ENCODE measurements around the gene FBLN2.

FBLN2 gene

DNA sequence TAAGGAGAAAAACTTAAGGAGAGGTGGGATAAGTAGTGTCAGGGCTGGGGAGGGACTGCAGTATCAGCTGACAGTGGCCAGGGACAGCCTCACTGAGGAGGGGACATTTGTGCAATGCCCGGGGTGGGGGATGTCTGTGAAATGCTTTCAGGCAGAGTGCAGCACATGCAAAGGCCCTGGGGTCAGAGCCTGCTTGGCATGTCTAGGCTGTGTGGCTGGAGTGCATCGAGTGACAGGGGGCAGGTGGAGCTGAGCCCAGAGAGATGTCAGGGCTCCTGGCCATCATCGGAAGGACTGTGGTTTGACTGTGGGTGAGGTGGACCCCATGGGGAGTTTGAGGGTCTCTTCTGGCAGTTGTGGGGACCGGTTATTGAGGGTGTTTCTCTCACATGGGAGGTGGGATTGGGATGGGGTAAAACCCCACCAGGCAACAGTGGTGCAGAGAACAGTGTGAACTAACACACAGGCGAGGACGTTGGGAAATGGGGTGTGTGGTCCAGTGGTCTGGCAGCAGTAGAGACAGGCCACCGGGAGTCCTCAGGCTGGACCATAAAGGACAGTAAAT, 61.2 kb downstream of the FBLN2 start:
- DNase-seq = no peak

DNA sequence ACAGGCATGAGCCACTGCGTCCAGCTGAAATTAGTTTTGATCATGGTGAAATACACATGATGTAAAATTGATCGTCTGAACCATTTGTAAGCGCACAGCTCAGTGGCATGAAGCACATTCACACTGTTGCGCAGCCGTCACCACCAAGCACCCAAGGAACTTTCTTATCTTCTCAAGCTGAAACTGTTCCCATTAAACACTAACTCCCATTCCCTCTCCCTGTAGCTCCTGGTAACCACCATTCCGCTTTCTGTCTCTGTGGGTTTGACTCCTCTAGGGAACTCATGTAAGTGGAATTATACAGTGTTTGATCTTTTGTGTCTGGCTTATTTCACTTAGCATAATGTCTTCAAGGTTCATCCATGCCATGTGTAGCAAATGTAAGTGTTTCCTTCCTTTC, 62.3 kb downstream of the FBLN2 start:
- no peak for DNase-seq

GRCh38 chr3:13612829-13613228, 63.9 kb downstream of the FBLN2 start:
- DNase-seq = no peak

DNA sequence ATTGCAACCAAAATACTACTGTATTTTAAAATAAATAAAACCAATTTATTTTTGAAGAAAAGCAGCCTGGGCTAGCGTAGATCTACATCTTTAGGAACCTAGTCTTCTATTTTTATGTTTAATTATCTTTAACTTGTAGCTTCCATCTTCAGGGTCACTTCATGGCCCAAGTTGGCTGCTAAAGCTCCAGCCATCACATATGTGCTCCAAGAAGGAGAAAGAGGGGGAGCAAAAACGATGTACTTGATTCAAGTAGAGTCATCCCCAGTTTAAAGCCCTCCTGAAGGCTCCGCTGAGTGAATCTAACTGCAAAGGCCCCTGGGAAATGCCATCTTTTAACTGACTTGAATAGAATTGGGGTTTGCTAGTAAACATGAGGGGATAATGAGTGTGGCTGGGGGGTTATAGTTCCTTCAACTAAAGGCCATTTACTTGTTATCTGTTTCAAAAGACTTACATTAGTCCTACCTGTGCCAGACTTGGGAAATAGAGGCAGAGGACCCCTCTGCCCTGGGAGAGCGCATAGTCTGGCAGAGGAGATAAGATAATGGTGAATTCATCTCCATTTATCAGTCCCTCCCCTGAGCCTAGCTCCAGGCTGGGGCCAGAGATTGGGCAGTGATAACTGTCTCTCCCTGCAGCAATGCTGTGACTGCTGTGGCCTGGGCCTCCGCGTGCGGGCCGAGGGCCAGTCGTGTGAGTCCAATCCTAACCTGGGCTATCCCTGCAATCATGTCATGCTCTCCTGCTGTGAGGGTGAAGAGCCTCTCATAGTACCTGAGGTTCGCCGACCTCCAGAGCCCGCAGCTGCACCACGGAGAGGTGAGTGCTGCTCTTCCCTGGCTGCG, 64.6 kb downstream of the FBLN2 start:
- DNase-seq = no peak

GRCh38 chr3:13614607-13615006, 65.7 kb downstream of the FBLN2 start:
- no peak for DNase-seq

- DNase-seq = no peak
Measured at GRCh38 chr3:13615019-13615528, 66.1 kb downstream of the FBLN2 start.

DNA sequence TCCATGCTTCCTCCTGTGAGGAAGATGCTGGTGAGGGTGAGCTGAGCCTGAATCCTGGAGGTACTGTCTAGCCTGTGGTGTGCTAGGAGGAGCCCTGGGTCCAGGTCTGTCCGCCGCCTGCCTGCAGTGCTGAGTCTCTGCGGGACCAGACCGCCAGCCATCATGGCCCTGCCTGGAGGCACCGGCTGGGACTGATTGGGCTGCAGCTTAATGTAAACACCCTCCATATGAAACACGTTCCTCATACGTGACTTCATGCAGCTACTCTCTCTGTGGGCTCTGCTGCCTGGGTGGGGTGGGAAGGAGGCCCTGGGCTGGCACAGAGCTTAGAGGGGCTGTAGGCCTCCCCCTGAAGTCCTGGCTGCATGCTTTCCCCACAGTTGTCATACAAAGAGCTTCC, 67.4 kb downstream of the FBLN2 start:
- no peak for DNase-seq

- DNase-seq = no peak
Measured at GRCh38 chr3:13617097-13617738, 68.3 kb downstream of the FBLN2 start.

DNA sequence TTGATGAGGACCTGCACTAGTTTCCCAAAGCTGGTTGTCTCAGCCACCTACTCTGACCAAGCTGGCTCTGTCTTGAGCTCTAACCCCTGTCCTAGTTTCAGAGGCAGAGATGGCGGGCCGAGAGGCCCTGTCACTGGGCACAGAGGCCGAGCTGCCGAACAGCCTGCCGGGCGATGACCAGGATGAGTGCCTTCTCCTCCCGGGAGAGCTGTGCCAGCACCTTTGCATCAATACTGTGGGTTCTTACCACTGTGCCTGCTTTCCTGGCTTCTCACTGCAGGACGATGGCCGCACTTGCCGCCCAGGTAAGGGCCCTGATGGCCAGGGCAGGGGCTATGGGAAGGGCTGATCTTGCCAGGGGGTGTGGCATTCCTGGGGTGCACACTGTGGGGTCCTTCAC, 69.1 kb downstream of the FBLN2 start:
- DNase-seq = no peak

- DNase-seq = no peak
Measured at GRCh38 chr3:13618836-13619235, 69.9 kb downstream of the FBLN2 start.

- DNase-seq = no peak
Measured at GRCh38 chr3:13619661-13620230, 70.8 kb downstream of the FBLN2 start.

DNA sequence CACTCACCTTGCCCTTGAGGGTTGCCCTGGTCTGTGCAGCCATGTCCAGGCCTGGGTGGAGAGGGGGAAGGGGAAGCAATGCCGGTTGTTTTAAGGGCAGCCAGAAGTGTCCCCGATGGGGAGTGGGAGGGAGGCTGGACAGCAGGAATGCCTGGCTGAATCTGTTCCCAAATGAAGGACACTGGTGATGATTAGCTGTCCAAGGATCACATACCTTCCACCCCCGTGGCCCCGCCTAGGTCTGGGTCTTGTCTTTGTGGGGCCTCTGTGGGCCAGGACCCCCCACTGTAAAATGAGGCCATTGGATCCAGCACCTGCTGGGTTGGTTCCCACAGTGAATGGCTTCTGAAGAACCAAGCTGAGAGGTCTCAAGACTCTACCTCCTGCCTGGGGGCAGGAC, 71.4 kb downstream of the FBLN2 start:
- DNase-seq = no peak

- no peak for DNase-seq
Measured at GRCh38 chr3:13620776-13621365, 71.9 kb downstream of the FBLN2 start.

GRCh38 chr3:13621381-13622221, 72.7 kb downstream of the FBLN2 start:
- DNase-seq = peak; percentile 39

- DNase-seq = no peak
Measured at GRCh38 chr3:13622356-13622755, 73.4 kb downstream of the FBLN2 start.

GRCh38 chr3:13623101-13623654, 74.3 kb downstream of the FBLN2 start:
- DNase-seq = no peak

DNA sequence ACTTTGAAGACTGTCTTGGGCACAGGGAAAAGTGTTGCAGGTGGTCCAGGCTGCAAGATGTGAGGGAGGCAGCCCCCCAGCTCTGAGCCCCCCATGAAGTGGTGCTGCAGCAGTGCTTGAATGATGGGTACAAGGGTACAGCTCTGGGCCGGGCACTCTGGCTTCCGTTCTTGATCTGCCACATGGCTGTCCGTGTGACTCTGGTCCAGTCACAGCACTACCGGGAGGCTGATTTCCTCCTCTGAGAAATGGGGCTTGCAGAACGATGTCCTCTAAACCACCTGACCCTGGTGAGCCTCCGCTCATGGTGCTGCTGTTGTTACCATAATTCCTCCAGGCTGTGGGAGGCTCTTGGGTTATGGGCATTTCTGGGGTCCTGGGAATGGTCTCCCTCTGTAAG, 75.1 kb downstream of the FBLN2 start:
- no peak for DNase-seq

GRCh38 chr3:13624671-13625125, 75.8 kb downstream of the FBLN2 start:
- DNase-seq = no peak

- DNase-seq = no peak
Measured at GRCh38 chr3:13626396-13626795, 77.5 kb downstream of the FBLN2 start.

DNA sequence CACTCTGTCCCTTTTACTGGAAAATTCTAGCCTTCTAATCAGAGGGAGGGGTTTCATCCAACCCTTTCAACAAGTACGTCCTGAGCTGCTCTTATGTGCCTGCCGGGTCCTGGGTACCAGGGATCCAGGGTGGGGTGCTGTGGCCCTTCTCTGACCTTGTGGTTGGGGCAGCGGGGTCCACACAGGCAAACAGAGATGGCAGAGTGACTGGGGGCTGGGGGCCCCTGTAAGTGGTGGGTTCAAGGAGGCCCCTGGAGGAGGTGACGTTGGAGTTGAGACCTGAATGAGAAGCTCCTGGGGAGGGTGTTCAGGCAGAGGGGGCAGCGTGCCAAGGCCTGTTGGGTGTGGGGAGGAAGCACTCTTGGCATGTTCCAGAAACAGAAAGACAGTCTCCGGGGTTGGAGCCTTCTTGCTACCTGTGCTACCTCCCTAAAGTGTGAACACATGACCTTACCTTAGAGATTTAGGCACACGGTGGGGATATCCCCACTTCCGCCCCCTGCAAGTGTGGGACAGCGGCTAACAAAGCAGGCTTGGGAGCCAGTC, 78.1 kb downstream of the FBLN2 start:
- DNase-seq = no peak

DNA sequence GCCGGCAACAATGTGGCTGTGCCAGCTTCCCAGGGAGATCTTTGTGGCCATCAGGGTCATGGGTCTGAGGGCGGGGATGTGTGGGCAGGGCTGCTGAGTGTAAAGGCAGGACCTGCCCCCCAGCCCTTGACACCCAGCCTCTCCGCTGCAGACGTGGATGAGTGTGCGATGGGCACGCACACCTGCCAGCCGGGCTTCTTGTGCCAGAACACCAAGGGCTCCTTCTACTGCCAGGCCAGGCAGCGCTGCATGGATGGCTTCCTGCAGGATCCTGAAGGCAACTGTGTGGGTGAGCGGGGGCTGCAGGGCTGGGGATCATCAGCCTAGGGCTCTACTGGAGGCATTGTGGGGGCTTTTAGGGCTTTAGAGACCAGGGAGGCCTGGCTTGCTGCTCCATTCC, 78.8 kb downstream of the FBLN2 start:
- DNase-seq = no peak

DNA sequence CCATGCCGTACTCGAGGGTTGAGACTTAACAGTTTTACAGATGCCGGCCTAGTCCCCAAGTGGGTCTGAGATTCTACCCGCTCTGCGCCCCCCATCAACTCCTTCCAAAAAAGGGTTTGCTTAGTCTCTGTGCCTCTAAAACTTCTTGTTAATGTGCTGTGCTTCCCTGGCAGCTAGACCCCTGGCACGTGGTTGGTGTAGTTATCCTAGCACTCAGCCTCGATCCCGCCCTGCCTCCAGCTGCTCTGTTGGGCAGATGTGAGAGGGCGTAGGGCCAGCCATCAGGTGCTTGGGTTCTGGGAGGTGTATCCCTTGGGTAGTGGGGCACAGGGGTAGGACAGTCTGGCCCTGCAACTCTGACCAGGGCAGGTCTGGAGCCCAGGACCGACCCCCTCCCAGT, 79.5 kb downstream of the FBLN2 start:
- DNase-seq = no peak
